CD4-positive, alpha-beta T cell (primary cell): ENCODE measurements around the gene KRTCAP2. TPM values are rescaled to one million over a fixed set of nuclear protein-coding genes. Genes with fewer than 3 reads are reported as not detected.
"Not testable (repeated sequence)": the region's sequence is repeated elsewhere in the genome, so short reads cannot be mapped to it uniquely, and the experiment has no call there.

Experiments
- ATAC-seq: fragments of 200-7000 bp; cut with Tn5 transposase; one replicate; pipeline ENCODE4 v1.10.0; 2022; ENCODE audit warnings: mild to moderate bottlenecking; ENCODE audit not compliant: poor library complexity
- CTCF ChIA-PET: fragments of 350-600 bp; sonication (Branson Sonifier 250); formaldehyde crosslinking; loops from one replicate; lab custom pipeline; 2021; ENCODE audit warnings: antibody characterized with exemption, inconsistent platforms; lab: Charles Lee
- POLR2A ChIA-PET: fragments of 350-600 bp; sonication (Branson Sonifier 250); formaldehyde crosslinking; loops from one replicate; lab custom pipeline; 2021; ENCODE audit warnings: antibody characterized with exemption, inconsistent platforms; lab: Charles Lee
- DNase-seq, 14 experiments: peaks; one replicate each; pipeline ENCODE4 v3.0.0-alpha.2; 2013 to 2020; ENCODE audit warnings: mixed read lengths in 2 of 14
- H3K27ac ChIP-seq, 2 donors: one replicate each; pipeline versions ENCODE4 v1.5.1 to v1.7.0; 2013; ENCODE audit warnings: low read length in 2 of 2, low read depth in 1 of 2, mild to moderate bottlenecking in 1 of 2
- H3K27me3 ChIP-seq, 2 experiments: 1 replicate in 1 of 2; 2 replicates in 1 of 2; pipeline versions ENCODE4 v1.6.1 to v1.7.0; 2013; ENCODE audit warnings: low read length in 2 of 2, control low read depth in 1 of 2, mild to moderate bottlenecking in 1 of 2, moderate library complexity in 1 of 2; ENCODE audit not compliant: insufficient read depth in 2 of 2, control insufficient read depth in 1 of 2
- H3K36me3 ChIP-seq: one replicate; pipeline ENCODE4 v1.6.1; 2013; ENCODE audit warnings: low read length, control low read depth; ENCODE audit not compliant: insufficient read depth
- H3K4me1 ChIP-seq: one replicate; pipeline ENCODE4 v1.6.1; 2013; ENCODE audit warnings: low read length, control low read depth; ENCODE audit not compliant: insufficient read depth
- H3K4me3 ChIP-seq: one replicate; pipeline ENCODE4 v1.5.1; 2013; ENCODE audit warnings: mild to moderate bottlenecking, low read length, moderate library complexity
- H3K9me3 ChIP-seq, 2 experiments: 1 replicate in 1 of 2; 2 replicates in 1 of 2; pipeline versions ENCODE4 v1.6.1 to v1.7.0; 2013; ENCODE audit warnings: low read length in 2 of 2, mild to moderate bottlenecking in 2 of 2, control low read depth in 1 of 2, moderate library complexity in 1 of 2; ENCODE audit not compliant: control insufficient read depth in 1 of 2, insufficient read depth in 1 of 2
- H3K27ac Mint-ChIP-seq: one replicate; pipeline ENCODE4 v1.8.0; 2020; ENCODE audit warnings: mixed read lengths
- H3K27me3 Mint-ChIP-seq: one replicate; pipeline ENCODE4 v1.8.0; 2021; ENCODE audit warnings: mixed read lengths
- H3K36me3 Mint-ChIP-seq: one replicate; pipeline ENCODE4 v1.8.0; 2021; ENCODE audit warnings: low read depth, mixed read lengths
- H3K4me1 Mint-ChIP-seq: one replicate; pipeline ENCODE4 v1.8.0; 2021; ENCODE audit warnings: low read depth, mixed read lengths
- H3K4me3 Mint-ChIP-seq: one replicate; pipeline ENCODE4 v1.8.0; 2020; ENCODE audit warnings: mild to moderate bottlenecking, mixed read lengths
- H3K9me3 Mint-ChIP-seq: one replicate; pipeline ENCODE4 v1.8.0; 2020; ENCODE audit warnings: mixed read lengths
- CTCF ChIP-seq: fragments of 200-600 bp; IDR thresholded peaks from one replicate; pipeline ENCODE4 v1.8.0; 2022; ENCODE audit warnings: antibody characterized with exemption, mild to moderate bottlenecking
- intact Hi-C, 2 experiments: fragments of 100-400 bp; cut with DNase I in 1 of 2; cut with micrococcal nuclease in 1 of 2; formaldehyde crosslinking; loops; one replicate each; pipeline versions ENCODE4 v1.15.1 to v1.9.0; 2023 to 2025; cut with DNase I, micrococcal nuclease
- total RNA-seq, 174 experiments: library from RNA in 2 of 174; stranded (reverse) in 2 of 174; gene quantifications; one replicate each; pipeline ENCODE4 v1.2.3 and lab custom pipeline; 2021 to 2026

The KRTCAP2 gene
- total RNA-seq, 2 experiments from 2014 or later, result 77.8 TPM

GRCh38 chr1:155218854-155219591 is 45.9 kb upstream of the KRTCAP2 start:
- DNase-seq (peak in 3 of 14 experiments; percentile 22 to 57 (median 39)), ATAC-seq (no peak)
- H3K9me3 Mint-ChIP-seq, result no peaks in the 10 kb centered on the region
- no peaks in the 10 kb centered on the region for H3K27me3 Mint-ChIP-seq
- peak overlapping the region; percentile 9 for H3K27ac Mint-ChIP-seq
- H3K4me1 Mint-ChIP-seq, result peaks cover 17% of the 10 kb centered on the region
- ChIA-PET CTCF (interaction anchor here (1.0 to 1.6 kb wide), 2 partner anchors 12 to 25 kb away, joined by 4 read pairs; no protein-coding TSS in a partner anchor), POLR2A (interaction anchor here (1.0 kb wide), 1 partner anchor 8 kb away, joined by 4 read pairs; no protein-coding TSS in a partner anchor)
- Histone ChIP-seq H3K9me3 (no peaks in the 10 kb centered on the region), H3K27ac (no peak overlapping the region), H3K36me3 (no peaks in the 10 kb centered on the region), H3K4me3 (no peak overlapping the region), H3K27me3 (no peaks in the 10 kb centered on the region), H3K4me1 (peaks cover 25% of the 10 kb centered on the region)
- H3K4me3 Mint-ChIP-seq, result no peak overlapping the region
- no peak for TF ChIP-seq CTCF
- intact Hi-C loops, result no loop called here
- H3K36me3 Mint-ChIP-seq, result peaks cover 7% of the 10 kb centered on the region

- H3K4me1 Mint-ChIP-seq, result peaks cover 23% of the 10 kb centered on the region
- H3K9me3 Mint-ChIP-seq, H3K27ac ChIP-seq, CTCF ChIA-PET, POLR2A ChIA-PET, H3K4me3 ChIP-seq, intact Hi-C loops, H3K9me3 ChIP-seq, H3K27me3 Mint-ChIP-seq, H3K4me3 Mint-ChIP-seq, H3K27me3 ChIP-seq: not testable (repeated sequence)
- Histone ChIP-seq H3K36me3 (peaks cover 11% of the 10 kb centered on the region), H3K4me1 (peaks cover 19% of the 10 kb centered on the region)
- H3K36me3 Mint-ChIP-seq, result peaks cover 20% of the 10 kb centered on the region
- peak overlapping the region; percentile 67 for H3K27ac Mint-ChIP-seq
- DNase-seq (peak in 1 of 14 experiments; percentile 62), ATAC-seq (peak; percentile 81)
Observed at GRCh38 chr1:155214702-155215101, 41.6 kb upstream of the KRTCAP2 start.

- peaks cover 37% of the 10 kb centered on the region for H3K4me1 ChIP-seq
- H3K27ac ChIP-seq, H3K4me3 Mint-ChIP-seq, H3K27me3 Mint-ChIP-seq, H3K4me3 ChIP-seq, H3K27ac Mint-ChIP-seq, intact Hi-C loops, POLR2A ChIA-PET, H3K9me3 Mint-ChIP-seq, ATAC-seq, CTCF ChIA-PET, H3K27me3 ChIP-seq, H3K9me3 ChIP-seq, DNase-seq: not testable (repeated sequence)
- H3K4me1 Mint-ChIP-seq, result peaks cover 33% of the 10 kb centered on the region
- peaks cover 11% of the 10 kb centered on the region for H3K36me3 ChIP-seq
- peaks cover 20% of the 10 kb centered on the region for H3K36me3 Mint-ChIP-seq
Observed at GRCh38 chr1:155212051-155212440, 38.9 kb upstream of the KRTCAP2 start.

- intact Hi-C loops, H3K27ac ChIP-seq, H3K27me3 ChIP-seq, H3K27ac Mint-ChIP-seq, CTCF ChIA-PET, ATAC-seq, H3K9me3 Mint-ChIP-seq, H3K27me3 Mint-ChIP-seq, H3K9me3 ChIP-seq, H3K4me3 Mint-ChIP-seq, H3K4me3 ChIP-seq, POLR2A ChIA-PET, DNase-seq: not testable (repeated sequence)
- peaks cover 37% of the 10 kb centered on the region for H3K4me1 Mint-ChIP-seq
- Histone ChIP-seq H3K4me1 (peaks cover 41% of the 10 kb centered on the region), H3K36me3 (peaks cover 11% of the 10 kb centered on the region)
- H3K36me3 Mint-ChIP-seq, result peaks cover 20% of the 10 kb centered on the region
Observed at GRCh38 chr1:155211381-155212050, 38.4 kb upstream of the KRTCAP2 start.
